Neuron (in vitro differentiated cells): ENCODE measurements around the gene SH3TC1.

Source experiments
- H2AFZ ChIP-seq: one replicate; pipeline ENCODE4 v1.6.1; 2013; ENCODE audit warnings: low read depth, mild to moderate bottlenecking, inconsistent platforms, low read length, moderate library complexity
- H3K27me3 ChIP-seq: one replicate; pipeline ENCODE4 v1.6.1; 2013; ENCODE audit warnings: low read length; ENCODE audit not compliant: insufficient read depth
- H3K36me3 ChIP-seq: one replicate; pipeline ENCODE4 v1.6.1; 2013; ENCODE audit warnings: low read length; ENCODE audit not compliant: insufficient read depth
- H3K4me1 ChIP-seq: one replicate; pipeline ENCODE4 v1.6.1; 2013; ENCODE audit warnings: low read length; ENCODE audit not compliant: insufficient read depth
- H3K4me3 ChIP-seq: 2 replicates; pipeline ENCODE4 v1.5.1; 2013; ENCODE audit warnings: mild to moderate bottlenecking, low read length, moderate library complexity
- H3K9me3 ChIP-seq: one replicate; pipeline ENCODE4 v1.6.1; 2013; ENCODE audit warnings: low read length

The SH3TC1 gene

DNA sequence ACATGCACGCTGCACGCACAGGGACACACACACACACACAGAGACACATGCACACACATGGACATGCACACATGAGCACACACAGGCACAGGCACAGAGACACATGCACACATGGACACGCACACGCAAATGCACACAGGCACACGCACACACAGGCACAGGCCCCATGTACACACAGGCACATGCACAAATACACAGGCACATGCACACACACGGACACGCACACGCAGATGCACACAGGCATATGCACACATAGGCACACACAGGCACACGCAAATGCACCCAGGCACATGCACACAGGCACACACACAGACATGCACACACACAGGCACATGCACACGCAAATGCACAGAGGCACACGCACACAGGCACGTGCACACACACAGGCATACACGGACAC is 40.1 kb downstream of the SH3TC1 start:
- Histone ChIP-seq H3K4me1 (peaks cover 10% of the 10 kb centered on the region), H3K36me3 (no peaks in the 10 kb centered on the region), H3K4me3 (no peak overlapping the region), H3K9me3 (no peaks in the 10 kb centered on the region), H3K27me3 (no peaks in the 10 kb centered on the region), H2AFZ (no peak overlapping the region)

DNA sequence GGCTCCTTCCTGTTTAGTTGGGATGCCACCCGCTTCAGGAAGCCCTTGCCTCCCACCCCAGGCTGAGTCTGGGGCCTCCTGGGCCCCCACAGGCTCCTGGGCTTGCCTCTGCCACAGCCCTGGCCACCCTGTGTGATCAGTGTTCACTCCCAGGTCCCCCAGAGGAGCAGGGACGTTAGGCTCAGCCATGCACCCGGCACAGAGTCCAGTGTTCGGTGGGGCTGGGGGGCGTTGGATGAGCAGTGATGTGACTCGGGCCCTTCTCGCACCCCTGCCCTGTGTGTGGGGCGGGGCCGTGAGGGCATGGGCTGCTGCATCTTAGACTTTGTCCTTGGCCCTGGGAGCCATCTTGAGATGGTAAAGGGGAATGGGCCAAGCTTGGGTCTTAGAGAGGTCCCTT is 40.6 kb downstream of the SH3TC1 start:
- no peak overlapping the region for H3K4me3 ChIP-seq
- no peak overlapping the region for H2AFZ ChIP-seq
- H3K4me1 ChIP-seq: peaks cover 10% of the 10 kb centered on the region
- no peaks in the 10 kb centered on the region for H3K27me3 ChIP-seq
- no peaks in the 10 kb centered on the region for H3K36me3 ChIP-seq
- H3K9me3 ChIP-seq: no peaks in the 10 kb centered on the region

DNA sequence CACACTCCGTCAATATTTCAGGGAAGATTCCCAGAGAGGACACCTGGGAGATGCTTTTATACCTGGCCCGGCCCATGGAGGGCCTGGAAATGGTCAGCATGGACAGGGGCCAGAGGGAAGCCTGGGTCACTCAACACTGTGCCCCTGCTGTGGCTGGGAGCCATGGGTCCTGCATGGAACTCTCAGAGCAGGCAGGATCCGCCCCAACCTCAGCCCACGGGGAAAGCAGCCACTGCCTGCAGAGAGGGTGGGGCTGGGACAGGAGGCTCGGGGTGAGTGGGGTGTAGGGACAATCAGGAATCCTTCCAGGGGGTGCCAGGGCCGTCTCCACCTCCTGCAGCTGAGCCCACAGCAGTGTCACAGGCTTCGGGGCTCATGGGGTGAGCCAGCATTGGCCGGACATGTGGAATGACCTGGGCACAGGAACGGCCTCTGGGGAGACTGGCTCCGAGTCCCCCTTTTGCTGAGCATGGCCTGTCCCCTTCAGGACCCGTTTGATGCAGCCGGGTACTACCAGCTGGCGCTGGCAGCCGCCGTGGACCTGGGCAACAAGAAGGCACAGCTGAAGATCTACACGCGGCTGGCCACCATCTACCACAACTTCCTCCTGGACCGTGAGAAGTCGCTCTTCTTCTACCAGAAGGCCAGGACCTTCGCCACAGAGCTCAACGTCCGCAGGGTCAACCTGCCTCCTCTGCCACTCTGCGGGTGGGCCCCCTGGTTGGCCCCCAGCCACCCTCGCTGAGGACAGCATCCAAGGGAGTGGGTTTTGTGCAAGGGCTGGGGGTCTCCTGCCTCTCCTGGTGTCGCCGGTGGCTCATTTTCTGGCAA is 41.3 kb downstream of the SH3TC1 start:
- Histone ChIP-seq H3K4me3 (no peak overlapping the region), H2AFZ (no peak overlapping the region)

DNA sequence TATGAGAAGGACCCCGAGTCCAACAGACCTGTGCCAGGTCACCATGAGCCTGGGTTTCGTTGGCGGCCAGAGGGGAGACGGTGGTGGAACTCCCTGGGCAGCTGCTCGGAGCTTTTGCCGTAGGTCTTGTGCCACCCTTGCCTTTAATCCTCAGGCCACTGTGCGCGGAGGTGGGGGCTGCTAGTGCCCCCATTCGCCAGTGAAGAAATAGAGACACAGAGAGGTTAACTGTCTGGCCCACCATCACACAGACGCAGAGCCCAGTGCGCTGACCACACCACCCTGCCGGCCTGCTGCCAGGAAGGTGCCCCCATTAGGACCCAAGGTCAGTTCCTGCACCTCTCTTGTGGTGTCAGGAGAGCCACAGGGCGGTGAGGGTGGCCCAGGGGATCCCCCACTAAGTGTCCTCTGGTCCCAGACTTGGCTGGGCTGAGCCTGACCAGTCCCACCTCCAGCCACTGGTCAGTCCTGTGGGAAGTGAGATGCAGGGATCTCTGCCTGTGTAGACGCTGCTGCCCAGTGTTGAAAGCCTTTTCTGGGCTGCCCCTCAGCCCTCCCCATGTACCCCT is 42.2 kb downstream of the SH3TC1 start:
- Histone ChIP-seq H3K27me3 (no peaks in the 10 kb centered on the region), H3K36me3 (no peaks in the 10 kb centered on the region), H2AFZ (no peak overlapping the region), H3K4me3 (no peak overlapping the region), H3K9me3 (no peaks in the 10 kb centered on the region), H3K4me1 (peaks cover 10% of the 10 kb centered on the region)

More for the DNA sequence above, 41.3 kb downstream of the SH3TC1 start:
- Histone ChIP-seq H3K9me3 (no peaks in the 10 kb centered on the region), H3K36me3 (no peaks in the 10 kb centered on the region), H3K4me1 (peaks cover 10% of the 10 kb centered on the region), H3K27me3 (no peaks in the 10 kb centered on the region)

DNA sequence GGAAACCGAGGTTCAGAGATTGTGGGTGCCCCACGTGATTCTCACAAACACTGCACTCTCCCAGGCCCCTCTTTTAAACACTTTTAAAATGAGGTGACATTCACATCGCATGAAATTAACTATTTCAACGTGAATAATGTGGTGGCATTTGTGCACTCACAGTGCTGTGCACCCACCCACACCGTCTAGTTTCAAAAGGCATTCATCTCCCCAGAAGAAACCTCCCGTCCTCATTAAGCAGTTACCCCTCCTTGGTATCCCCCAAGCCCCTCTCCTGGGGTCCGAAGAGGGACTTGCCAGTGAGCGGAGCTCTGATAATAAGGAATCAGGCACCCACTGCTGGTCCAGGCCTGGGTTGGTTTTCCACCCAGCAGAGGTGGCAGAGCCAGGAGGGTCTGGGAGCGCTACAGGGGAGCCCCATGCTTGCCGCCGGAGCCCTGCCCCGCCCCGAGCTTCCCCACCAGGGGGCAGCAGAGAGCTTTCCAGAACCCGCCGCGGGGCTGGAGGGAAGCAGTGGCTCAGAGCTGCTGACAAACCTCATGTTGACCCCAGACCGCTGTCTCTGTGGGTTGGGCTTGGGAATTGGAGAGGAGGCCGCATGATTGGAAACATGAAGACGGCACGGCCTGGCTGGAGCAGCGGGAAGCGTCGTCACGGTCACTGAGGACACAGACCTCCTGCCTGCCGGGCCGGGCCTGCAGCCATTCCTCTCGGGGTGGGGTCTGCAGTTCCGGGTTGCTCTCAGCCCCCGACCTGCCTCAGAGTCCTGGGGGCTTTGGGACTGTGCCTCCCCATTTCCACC is 43.0 kb downstream of the SH3TC1 start:
- H3K27me3 ChIP-seq: no peaks in the 10 kb centered on the region
- peaks cover 10% of the 10 kb centered on the region for H3K4me1 ChIP-seq
- H2AFZ ChIP-seq: no peak overlapping the region
- no peaks in the 10 kb centered on the region for H3K36me3 ChIP-seq
- no peak overlapping the region for H3K4me3 ChIP-seq
- H3K9me3 ChIP-seq: no peaks in the 10 kb centered on the region

DNA sequence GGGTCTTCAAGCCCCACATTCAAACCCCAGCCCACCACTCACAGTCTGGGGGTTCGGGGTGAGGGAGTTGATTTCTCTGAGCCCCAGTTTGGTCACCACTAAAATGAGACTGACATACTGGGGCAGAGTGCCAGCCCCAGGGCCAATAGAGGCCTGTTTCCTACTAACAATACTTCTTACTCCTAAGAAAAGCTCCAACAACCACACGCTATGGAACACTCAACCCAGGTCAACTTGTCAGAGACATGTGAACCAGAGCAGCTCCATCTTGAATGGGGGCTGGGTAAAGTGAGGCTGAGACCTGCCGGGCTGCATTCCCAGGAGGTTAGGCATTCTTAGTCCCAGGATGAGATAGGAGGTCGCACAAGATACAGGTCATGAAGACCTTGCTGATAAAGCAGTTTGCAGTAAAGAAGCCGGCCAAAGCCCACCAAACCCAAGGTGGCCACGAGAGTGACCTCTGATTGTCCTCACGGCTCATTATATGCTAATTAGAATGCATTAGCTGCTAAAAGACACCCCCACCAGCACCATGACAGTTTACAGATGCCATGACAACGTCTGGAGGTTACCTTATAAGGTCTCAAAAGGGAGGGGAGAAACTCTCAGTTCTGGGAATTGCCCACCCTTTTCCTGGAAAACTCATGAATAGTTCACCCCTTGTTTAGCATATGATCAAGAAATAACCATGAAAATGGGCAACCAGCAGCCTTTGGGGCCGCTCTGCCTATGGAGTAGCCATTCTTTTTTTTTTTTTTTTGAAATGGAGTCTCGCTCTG is 43.9 kb downstream of the SH3TC1 start:
- H3K9me3 ChIP-seq: no peaks in the 10 kb centered on the region
- no peaks in the 10 kb centered on the region for H3K36me3 ChIP-seq
- peaks cover 10% of the 10 kb centered on the region for H3K4me1 ChIP-seq
- no peak overlapping the region for H2AFZ ChIP-seq
- no peak overlapping the region for H3K4me3 ChIP-seq
- H3K27me3 ChIP-seq: no peaks in the 10 kb centered on the region

DNA sequence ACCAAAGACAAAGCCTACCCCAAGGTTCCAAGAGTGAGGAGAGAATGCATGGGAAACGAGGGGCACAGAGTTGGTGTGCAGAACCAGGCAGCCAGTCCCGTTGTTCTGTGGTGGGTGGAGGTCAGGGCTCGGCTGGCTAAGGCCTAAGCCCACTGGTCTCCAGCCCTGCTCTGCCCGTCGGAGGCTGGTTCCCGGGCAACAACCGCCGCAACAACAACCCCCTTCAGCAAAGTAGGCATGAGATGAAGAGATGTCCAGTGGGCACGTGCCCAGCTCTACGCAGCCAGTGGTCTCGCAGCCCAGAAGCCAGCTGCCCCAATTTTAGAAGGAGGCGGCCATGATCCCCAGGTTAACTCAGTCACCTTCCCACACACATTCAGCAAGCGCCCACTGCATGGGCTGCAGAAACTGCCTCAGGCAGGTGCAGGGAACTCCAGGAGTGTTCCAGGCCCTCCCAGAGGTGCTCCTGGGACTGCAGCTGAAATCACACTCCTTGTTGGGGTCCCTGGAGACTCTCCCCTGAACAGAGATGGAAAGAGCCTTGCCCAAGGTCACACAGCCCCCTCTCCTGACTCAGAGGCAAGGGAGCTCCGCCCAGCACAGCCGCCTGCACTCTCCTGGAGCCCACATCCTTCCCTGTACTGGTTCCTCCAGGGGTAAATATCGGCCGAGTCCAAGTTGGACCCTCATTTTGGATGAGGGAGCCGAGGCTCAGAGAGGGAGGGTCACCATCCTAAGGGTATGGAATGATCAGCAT is 45.1 kb downstream of the SH3TC1 start:
- peaks cover 6% of the 10 kb centered on the region for H3K4me1 ChIP-seq
- no peaks in the 10 kb centered on the region for H3K9me3 ChIP-seq
- H3K4me3 ChIP-seq: no peak overlapping the region
- no peak overlapping the region for H2AFZ ChIP-seq
- no peaks in the 10 kb centered on the region for H3K36me3 ChIP-seq
- H3K27me3 ChIP-seq: no peaks in the 10 kb centered on the region

DNA sequence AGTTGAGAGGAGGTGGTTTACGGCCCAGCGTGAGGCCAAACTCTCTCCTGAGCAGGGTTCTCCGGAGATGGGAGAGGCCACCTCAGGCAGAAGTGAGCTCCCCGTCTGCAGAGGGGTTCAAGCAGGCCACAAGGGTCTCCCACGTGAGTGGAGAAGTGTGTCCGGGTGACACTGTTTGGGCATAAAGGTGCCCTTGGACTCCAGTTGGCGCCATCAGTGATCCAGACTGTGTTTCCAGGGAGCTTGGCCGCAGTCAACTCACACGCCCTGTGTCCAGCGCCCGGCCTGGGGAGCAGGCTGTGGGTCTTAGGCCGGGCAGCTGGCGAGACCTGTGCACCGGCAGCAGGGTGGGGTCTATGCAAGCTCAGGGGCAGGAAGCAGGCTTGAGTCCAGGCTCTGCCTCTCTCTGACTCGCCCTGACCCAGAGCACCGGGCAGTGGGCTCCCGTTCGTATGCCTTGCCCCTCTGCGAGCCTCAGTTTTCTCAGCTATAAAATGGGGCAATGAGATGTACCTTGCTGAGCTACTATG is 45.9 kb downstream of the SH3TC1 start:
- Histone ChIP-seq H2AFZ (no peak overlapping the region), H3K9me3 (no peaks in the 10 kb centered on the region), H3K27me3 (peaks cover 4% of the 10 kb centered on the region), H3K4me3 (no peak overlapping the region), H3K4me1 (peaks cover 6% of the 10 kb centered on the region), H3K36me3 (no peaks in the 10 kb centered on the region)

DNA sequence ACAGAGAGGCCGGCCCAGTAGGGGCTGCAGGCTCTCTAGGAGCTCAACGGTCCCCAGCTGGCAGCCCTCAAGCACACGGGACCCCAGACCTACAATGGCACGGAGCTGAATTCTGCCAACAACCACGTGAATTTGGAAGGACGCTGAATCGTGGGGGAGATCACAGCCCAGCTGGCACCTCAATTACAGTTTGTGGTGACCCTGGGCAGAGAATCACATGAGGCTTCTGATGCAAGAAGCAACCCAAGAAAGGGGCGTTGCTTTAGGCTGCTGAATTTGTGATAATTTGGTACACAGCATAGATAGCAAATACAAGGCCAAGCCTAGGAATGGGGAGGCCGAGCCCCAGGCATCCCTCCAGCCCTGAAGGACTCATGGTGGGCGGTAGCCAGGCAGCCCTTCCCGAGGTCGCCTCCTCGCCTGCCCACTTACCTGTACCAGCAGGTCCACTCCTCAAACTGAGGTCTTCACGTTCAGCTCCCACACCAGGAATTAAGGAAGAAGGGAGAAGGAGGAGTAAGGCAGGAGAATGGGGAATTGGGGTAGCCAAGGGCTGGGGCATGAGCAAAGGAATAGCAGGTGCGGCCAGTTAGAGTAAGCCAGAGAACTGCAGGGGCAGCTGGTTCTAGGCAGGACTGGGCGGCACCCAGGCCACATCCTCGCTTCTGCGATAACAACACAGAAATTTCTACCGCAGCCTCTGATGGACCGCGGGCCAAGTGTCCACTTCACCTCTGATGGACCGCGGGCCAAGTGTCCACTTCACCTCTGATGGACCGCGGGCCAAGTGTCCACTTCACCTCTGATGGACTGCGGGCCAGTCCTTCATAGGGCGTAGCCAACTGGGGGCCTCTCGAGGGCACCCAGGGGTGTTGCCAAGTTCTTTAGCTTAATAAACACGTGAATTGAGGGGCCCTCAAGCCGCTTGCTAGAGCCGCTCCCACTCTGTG is 47.1 kb downstream of the SH3TC1 start:
- no peak overlapping the region for H3K4me3 ChIP-seq
- H3K4me1 ChIP-seq: peaks cover 6% of the 10 kb centered on the region
- peaks cover 5% of the 10 kb centered on the region for H3K27me3 ChIP-seq
- H3K36me3 ChIP-seq: no peaks in the 10 kb centered on the region
- H3K9me3 ChIP-seq: no peaks in the 10 kb centered on the region
- H2AFZ ChIP-seq: no peak overlapping the region

DNA sequence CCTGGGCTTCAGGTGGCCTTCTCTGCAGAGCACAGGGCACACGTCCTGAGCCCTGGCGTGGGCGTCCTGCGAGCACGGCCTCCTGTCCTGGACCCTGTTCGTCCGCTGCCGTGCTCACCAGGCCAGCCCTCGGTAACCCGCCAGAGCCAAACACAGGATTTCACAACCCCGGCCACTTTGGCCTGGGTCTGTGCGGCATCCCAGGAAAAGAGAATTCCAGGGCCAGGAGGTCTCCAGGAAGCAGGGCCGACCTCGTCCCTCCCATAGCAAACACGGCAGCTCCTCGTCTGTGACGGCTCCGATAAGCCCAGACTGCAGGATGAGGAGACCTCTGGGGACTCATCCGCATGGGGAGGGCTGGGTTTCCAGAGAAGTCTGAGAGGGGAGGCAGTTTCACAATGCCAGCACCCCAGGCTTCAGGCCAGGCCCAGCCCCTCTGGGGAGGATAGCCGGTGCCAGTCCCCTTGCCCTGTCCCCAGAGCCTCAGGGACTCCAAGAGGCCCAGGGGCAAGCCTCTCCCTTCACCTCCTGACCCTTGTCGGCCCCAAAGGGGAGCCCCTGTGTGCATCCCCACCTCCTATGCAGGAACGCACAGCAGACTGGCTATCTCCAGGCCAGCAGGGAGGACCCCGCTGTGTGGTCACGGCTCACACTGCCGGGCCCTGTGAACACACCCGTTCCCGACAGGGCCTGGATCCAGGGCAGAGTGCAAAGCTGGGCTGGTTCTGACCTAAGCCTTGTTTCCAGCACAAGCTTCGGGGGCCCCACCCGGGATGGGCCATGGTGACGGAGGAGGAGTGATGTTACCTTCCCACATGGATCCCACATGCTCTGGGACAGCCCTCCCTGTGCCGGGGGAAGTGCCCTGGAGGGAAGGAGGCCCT is 48.2 kb downstream of the SH3TC1 start:
- Histone ChIP-seq H3K27me3 (peaks cover 5% of the 10 kb centered on the region), H3K9me3 (no peaks in the 10 kb centered on the region), H3K36me3 (no peaks in the 10 kb centered on the region)

DNA sequence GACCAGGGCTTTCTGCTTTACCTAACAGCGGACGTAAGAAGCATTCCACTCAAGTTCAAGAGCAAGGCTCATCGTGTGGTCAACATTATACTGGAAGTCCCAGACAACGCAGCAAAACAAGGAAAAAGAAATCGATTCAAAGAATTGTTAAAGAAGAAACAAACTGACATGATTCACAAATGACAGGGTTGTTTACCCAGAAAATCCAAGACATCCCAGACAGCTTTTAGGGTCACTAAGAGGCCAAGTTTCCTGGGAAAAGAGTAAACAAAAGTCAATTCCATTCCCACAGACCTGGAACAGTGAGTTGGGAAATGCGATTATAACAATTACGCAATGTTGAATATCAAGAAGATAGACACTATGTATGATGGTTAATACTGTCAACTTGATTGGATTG is 49.0 kb downstream of the SH3TC1 start:
- no peak overlapping the region for H2AFZ ChIP-seq
- H3K4me3 ChIP-seq: no peak overlapping the region
- H3K27me3 ChIP-seq: peaks cover 5% of the 10 kb centered on the region
- no peaks in the 10 kb centered on the region for H3K36me3 ChIP-seq
- no peaks in the 10 kb centered on the region for H3K4me1 ChIP-seq
- H3K9me3 ChIP-seq: no peaks in the 10 kb centered on the region

More for the DNA sequence above, 48.2 kb downstream of the SH3TC1 start:
- H2AFZ ChIP-seq: no peak overlapping the region
- no peak overlapping the region for H3K4me3 ChIP-seq
- peaks cover 6% of the 10 kb centered on the region for H3K4me1 ChIP-seq
